Measurements from ENCODE around the gene GPRIN1.
"Not testable (repeated sequence)": the region's sequence is repeated elsewhere in the genome, so short reads cannot be mapped to it uniquely, and the experiment has no call there.

Gene GPRIN1

DNA sequence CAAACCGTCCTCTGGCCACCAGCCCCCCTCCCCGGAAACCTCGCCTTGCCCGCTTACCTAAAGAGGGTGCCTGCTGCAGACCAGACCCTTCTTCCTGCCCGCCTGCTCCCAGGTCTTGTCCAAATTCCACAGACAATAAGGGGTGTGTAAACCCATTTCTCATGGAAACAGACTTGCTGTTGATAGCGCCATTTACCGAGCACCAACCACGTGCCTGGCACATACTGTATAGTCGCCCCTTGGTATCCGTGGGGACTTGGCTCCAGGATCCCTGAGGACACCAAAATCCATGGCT is 35.7 kb downstream of the GPRIN1 start:
- DNase-seq (ENCODE audit: low read depth in 2 of 2), result no peak

DNA sequence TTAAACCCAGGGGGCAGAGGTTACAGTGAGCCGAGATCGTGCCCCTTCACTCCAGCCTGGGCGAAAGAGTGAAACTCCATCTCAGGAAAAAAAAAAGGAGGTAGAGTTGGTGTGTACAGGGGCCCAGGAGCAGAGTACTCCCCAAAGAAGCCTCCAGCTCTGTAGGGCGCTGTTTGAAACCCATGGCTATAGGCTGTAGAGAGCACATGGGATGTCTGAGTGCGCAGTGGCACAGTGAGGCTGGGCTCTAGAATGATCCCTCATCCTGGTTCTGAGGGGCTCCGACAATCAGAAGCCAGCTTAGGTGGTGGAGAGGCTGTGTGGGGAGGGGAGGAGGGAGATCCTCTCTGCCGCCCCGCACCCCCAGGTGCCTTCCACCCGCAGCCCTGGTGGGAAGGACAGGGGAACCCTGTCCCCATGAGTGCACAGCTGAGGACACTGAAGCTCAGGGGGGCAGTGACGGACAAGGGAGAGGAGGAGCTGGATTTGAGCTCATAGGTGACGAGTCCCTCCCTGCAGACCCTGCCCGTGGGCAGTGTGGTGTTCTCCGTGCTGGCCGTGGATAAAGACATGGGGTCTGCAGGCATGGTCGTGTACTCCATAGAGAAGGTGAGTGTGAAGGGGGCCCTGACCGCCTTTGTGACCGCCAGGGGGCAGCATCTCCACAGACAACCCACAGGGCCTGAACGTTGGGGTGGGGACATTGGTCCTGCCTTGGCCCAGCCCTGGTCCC is 36.2 kb downstream of the GPRIN1 start:
- DNase-seq (ENCODE audit: low read depth in 2 of 2), result peak in 1 of 2 experiments; percentile 2

DNA sequence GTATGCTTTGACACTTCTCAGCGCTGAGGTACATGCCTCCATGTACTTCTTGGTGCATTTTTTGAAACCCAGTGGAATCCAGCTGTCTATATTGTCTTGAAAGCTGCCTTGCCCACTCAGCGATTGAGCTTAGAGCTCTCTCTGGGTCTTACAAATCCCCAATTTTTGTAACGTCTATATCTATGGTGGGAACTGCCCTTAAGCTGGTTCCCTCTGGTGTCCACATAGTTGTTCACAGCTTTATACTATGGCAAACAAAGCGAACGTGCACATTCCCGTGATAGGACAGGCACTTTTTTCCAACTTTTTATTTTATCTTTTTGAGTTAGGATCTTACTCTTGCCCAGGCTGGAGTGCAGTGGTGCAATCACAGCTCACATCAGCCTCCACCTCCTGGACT is 39.9 kb downstream of the GPRIN1 start:
- DNase-seq (ENCODE audit: low read depth in 2 of 2), result no peak

DNA sequence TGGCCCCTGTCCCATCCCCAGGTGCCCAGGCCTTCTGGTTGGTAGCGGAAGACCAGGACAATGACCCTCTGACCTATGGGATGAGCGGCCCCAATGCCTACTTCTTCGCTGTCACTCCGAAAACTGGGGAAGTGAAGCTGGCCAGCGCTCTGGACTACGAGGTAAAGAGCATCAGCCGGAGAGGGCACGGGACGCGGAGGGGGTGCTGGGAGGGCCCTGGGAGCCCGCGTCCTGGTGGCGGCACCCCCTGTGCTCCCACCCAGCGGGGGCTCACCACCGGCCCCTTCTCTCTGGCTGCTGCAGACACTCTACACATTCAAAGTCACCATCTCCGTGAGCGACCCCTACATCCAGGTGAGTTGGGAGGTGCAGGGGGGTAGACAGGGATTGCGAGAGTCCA is 41.3 kb downstream of the GPRIN1 start:
- DNase-seq (ENCODE audit: low read depth in 2 of 2), result no peak

DNA sequence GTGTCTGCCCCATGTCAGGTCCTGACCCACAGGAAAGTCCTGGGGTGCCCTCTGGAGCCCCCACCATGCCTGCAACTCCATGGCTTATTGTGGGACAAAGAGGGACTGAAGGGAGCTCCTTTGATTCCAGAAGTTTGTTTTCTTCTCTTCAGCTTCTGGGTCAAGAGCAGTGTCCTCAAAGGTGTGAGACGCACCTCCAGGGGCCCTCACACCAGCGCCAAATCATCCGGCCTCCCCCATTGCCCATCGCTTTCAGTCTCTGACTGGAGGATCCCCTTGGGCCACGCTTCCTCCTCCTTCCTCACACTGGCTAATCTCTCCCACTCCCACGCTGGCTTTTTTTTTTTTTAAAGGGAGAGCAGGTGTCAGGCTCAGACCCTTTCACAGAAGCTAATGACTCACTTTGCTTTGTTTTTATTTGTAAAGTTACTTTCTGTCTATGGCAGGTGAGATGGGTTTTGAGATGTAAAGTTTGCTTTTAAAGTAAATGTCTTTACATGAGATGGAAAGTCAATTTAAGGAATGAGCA is 44.1 kb downstream of the GPRIN1 start:
- DNase-seq (ENCODE audit: low read depth in 2 of 2), result no peak

DNA sequence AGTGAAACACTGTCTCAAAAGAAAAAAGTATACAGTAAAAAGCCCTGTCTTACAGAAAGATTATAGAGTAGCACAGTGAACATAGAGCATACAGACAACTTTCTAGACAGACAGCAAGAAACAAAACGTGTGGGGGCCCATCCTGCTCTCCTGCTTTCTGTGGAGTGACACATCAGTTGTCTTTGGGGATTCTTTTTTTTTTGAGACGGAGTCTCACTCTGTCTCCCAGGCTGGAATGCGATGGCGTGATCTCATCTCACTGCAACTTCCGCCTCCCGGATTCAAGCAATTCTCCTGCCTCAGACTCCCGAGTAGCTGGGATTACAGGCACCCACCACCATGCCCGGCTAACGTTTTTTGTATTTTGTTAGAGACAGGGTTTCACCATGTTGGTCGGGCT is 46.0 kb downstream of the GPRIN1 start:
- DNase-seq (ENCODE audit: low read depth in 2 of 2), result no peak

DNA sequence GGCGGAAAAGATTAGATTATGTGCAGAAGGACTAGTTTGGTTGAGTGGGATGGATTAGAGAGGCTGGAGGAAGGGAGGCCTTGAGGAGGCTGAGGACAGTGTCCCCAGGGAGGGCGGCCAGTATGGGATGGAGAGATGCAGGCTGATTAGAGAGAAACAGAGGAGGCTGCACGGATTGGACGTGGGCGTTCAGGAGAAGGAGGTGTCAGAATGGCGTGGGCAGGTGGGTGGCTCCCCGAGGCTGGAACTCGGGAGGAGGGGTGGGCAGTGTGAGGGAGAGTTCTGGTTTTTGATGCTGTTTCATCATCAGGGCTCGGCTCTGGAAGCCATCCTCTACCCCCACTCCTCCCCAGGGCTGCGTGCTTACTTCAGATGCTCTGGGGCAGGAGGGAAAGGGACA is 47.8 kb downstream of the GPRIN1 start:
- DNase-seq (ENCODE audit: low read depth in 2 of 2), result no peak

DNA sequence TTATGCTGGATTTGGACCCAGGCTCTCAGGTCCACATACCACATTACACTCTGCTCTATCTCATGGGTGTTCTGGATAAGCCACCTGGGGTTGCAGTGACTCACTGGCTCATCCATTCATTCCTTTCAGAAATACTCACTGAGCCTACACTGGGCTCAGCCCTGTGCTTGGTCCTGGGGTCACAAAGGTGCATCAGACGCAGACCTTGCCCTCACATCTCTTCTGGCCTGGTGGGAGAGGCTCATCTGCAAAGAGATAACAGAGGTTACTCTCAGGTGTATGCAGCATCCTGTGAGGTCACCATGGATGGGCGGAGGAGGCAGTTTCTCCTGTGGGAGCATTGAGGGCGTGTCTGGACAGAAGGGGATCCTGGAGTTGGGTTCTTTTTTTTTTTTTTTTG is 48.7 kb downstream of the GPRIN1 start:
- DNase-seq (ENCODE audit: low read depth in 2 of 2), result no peak

DNA sequence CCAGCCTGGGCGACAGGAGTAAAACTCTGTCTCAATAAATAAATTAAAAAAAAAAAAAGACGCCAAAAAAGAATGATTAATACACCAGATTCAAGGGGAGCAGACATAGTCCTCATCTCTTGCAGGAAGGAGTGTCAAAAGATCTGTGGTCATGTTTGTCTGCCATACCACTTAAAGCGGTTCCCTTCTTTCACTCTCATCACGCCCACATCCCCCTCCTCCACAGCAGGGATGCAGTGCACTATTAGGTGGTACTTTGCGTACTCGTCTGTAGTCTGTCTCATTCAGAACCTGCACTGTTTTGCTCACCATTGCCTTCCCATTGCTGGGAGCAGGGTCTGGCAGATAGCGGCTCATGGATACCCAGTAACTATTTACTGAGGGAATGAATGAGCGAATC is 49.6 kb downstream of the GPRIN1 start:
- no peak for DNase-seq (ENCODE audit: low read depth in 2 of 2)

DNA sequence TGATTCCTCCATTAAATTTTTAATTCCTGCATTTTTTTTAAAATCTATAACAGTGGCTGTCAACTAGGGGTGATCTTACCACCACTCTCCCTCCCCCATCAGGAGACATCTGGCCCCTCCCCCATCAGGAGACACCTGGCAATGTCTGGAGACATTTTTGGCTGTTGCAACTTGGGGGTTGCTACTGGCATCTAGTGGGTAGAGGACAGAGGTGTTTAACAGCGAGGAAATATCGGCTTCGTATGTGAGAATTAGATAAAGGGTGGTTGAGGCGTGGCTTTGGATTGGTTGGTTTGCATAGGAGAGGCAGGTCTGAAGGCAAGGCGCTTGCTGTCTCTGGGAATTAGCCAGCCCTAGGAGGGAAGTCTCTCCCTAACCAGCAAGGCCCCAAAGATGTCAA is 50.3 kb downstream of the GPRIN1 start:
- DNase-seq (ENCODE audit: low read depth in 2 of 2), result no peak

DNA sequence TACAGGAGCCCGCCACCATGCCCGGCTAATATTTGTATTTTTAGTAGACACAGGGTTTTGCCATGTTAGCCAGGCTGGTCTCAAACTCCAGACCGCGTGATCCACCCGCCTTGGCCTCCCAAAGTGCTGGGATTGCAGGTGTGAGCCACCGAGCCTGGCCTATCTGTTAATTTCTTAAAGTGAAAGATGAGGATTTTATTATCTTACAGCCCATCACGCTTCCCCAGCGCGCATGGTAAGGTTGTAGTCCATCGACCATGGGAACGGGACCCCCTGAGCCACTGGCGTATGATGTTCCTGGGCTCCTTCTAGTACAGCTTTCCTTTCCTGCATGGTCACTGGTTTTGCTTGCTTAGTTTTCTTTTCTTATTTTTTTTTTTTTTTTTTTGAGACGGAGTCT is 52.1 kb downstream of the GPRIN1 start:
- no peak for DNase-seq (ENCODE audit: low read depth in 2 of 2)

DNA sequence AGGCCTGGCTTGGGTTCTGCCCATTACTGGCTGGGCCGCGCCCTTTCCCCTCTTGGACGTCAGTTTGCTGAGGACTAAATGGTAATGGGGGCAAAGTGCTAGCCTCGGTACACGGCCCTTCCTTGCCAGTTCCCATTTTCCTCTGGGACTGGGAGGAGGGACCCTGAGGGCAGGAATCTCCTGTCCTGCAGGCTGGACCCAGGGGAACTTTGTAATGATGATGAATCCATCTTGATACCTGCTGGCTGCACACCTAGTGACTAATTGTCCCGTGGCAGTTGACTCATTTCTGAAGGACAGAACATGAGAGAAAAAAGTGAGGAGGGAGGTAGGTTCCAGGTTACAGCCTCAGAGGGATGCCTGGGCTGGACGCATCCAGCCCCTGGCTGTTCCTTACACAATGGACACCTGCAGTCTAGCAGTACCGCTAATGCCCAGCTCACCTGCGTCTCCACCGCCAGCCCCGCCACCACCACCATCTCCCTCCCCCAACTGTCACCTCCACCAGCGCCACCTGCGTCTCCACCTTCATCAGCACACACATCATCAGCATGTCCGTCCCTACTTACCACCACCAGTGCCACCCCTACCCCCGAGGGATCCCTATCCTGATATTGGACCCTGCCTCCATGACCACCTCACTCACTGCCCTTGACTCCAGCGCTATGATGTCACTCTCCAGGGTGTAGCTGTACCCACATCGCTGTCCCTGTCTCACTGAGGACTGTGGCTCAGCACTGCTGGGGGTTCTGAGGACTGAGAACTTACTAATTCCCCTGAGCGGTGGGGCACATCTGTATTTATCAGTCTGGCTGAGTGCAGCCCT is 56.5 kb downstream of the GPRIN1 start:
- DNase-seq (ENCODE audit: low read depth in 2 of 2), result no peak

DNA sequence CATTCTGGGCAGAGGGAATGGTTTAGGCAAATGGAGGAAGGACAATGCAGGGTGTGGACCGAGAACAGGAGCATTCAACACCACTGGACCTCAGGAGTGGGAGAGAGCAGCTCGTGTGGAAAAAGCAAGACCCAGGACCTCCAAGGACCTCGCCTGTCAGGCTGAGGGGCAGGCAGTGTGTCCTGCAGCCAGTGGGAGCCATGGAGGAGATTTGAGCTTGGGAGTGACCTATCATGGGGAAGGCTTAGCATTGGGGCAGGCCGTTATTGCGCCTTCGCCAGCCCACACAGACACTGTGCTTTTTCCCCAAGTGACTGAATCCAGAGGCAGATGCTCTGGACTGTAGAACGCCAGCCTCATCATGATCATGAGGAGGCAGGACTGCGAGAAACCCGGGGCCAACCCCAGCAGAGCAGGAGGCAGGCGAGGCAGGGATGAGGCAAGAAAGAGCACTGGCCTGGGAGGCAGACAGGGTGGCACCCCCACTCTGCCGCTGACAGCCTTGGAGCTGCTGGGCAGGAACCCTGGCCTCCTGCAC is 57.6 kb downstream of the GPRIN1 start:
- no peak for DNase-seq (ENCODE audit: low read depth in 2 of 2)

DNA sequence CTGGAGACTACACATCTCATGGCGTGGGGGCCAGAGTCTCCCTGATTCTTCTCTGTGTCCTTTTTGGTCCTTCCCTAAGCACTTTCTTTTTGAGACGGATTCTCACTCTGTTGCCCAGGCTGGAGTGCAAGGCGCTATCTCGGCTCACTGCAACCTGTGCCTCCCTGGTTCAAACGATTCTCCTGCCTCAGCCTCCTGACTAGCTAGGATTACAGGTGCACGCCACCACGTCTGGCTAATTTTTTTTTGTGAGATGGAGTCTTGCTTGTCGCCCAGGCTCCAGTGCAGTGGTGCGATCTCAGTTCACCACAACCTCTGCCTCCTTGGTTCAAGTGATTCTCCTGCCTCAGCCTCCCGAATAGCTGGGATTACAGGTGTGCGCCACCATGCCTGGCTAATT is 59.0 kb downstream of the GPRIN1 start:
- DNase-seq (ENCODE audit: low read depth in 2 of 2), result not testable (repeated sequence)

DNA sequence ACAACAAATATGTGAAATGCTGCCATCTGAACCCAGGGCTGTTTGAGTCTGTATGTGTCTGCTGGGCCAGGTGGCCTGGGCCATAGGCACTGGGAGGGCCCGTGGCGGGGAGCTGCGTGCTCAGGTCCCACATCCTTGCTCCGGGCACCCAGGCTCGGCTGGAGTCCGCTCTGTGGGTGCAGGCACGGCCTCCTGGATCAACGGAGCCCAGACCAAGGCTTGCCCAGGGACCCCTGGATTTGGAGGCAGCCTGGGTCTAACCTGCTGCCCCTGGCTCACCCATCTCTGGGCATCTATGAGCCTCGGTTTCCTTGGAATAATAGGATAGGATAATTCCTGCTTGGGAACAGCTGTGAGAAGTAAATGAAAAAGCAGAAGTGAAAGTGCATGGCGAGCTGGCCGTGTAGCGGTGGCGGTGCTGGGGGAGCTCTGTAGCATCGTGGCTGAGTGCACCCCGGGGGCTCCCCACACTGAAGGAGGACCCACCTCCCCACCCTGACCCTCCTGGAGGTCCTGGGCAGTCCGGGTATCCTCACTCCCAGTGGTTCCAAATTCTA is 59.6 kb downstream of the GPRIN1 start:
- DNase-seq (ENCODE audit: low read depth in 2 of 2), result no peak

DNA sequence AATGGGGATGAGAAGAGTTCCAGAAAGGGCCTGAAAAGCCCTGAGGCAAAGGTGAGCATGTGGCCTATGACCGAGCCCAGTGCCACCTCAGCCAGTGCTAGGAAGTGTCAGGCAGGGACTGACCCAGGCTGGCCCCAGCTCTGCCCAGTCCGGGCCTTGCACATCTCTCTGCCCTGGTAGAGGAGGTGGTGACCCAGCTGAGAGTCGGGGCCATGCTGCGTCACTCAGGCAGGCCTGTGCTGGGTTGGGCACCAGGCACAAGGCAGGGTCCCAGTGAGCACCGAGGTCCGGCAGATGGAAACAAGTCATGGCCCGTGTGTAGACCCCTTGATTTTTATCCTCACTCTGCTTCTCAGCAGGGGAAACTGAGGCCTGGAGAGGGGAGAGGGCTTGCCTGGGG is 60.1 kb downstream of the GPRIN1 start:
- DNase-seq (ENCODE audit: low read depth in 2 of 2), result no peak

DNA sequence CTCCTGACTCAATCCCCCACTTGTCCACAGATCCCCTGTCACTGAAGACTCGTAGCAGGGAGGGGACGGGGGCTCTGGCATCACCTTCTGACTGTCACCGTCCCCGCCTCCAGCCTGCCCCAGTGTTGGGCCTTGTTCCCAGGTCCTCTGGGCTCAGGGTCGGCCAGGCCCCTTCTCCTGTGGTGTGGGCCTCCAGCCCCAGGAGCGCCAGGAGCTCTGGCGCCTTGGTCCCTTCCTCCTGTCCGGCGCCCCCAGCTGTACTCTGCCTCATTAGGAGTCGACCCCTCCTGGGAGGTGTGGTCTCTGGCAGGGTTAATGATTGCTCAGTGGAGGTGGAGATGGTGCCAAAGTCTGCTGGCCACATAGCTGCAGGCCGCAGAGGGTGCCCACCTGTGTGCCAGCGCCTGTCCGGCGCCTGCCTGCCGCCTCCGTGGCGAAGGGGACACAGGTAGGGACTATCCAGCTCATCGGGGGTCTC is 61.0 kb downstream of the GPRIN1 start, which contains the start of gene CDHR2:
Gene CDHR2, plus strand, starts transcription at position 376 of the 478 bp plus-strand sequence. CDS start 16,011 bp downstream, outside the sequence.
- no peak for DNase-seq (ENCODE audit: low read depth in 2 of 2)

DNA sequence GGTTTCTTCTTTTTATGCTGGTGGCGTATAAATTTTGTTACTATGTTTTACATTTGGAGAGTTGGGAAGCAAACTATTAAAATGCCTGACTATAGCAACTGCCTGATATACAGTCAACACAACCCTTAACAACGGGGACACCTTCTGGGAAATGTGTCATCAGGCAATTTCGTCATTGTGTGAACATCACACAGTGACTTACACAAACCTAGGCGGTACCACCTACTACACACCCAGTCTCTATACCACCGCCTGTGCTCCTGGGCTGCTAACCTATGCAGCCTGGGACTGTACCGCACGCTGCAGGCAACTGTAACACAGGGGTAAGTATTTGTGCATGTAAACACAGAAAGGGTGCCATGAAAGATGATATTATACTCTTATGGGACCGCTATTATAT is 62.2 kb downstream of the GPRIN1 start:
- no peak for DNase-seq (ENCODE audit: low read depth in 2 of 2)
